ENCODE results near the gene C1QL4.

Gene C1QL4

DNA sequence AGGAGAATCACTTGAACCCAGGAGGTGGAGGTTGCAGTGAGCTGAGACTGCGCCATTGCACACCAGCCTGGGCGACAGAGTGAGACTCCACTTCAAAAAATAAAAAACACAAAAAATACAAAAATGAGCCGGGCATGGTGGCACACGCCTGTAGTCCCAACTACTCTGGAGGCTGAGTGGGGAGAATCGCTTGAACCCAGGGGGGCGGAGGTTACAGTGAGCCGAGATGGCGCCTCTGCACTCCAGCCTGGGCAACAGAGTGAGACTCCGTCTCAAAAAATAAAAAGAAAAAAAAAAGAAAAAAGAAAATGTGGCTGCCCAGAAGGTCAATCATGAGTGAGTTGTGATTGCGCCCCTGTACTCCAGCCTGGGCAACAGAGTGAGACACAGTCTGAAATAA, 18.9 kb upstream of the C1QL4 start:
- Histone ChIP-seq H3K27me3 (ENCODE audit: insufficient read depth, low read length) (no peaks in the 10 kb centered on the region), H4K8ac (ENCODE audit: low read depth, low read length) (no peak overlapping the region), H3K4me3 (ENCODE audit: low read depth, low read length) (no peak overlapping the region), H3K36me3 (ENCODE audit: control insufficient read depth in 1 of 2, insufficient read depth in 2 of 2, low read length in 2 of 2) (no peaks in the 10 kb centered on the region), H4K12ac (ENCODE audit: low read depth, low read length) (no peak overlapping the region), H3K4me2 (ENCODE audit: low read length) (no peak overlapping the region), H3K79me2 (ENCODE audit: control insufficient read depth, insufficient read depth, low read length, poor library complexity) (no peaks in the 10 kb centered on the region), H2BK12ac (ENCODE audit: low read length) (no peak overlapping the region), H3K9me3 (ENCODE audit: insufficient read depth, low read depth, low read length) (no peaks in the 10 kb centered on the region), H3K79me1 (ENCODE audit: low read length) (no peaks in the 10 kb centered on the region), H4K91ac (ENCODE audit: low read depth, low read length) (no peak overlapping the region), H3K18ac (ENCODE audit: low read length) (no peak overlapping the region), H2AK5ac (ENCODE audit: low read length) (no peak overlapping the region), H3K4ac (ENCODE audit: low read depth, low read length) (no peak overlapping the region), H3K4me1 (ENCODE audit: control insufficient read depth in 1 of 2, insufficient read depth in 2 of 2, low read length in 2 of 2) (no peaks in the 10 kb centered on the region), H2BK5ac (ENCODE audit: low read depth, low read length, poor library complexity) (no peak overlapping the region), H3K27ac (ENCODE audit: low read depth, low read length) (no peak overlapping the region), H3K23ac (ENCODE audit: low read length) (no peak overlapping the region), H3K9ac (ENCODE audit: low read length) (no peak overlapping the region), H2BK120ac (ENCODE audit: insufficient read depth, low read length, poor library complexity) (no peak overlapping the region), H3K14ac (ENCODE audit: low read length) (no peak overlapping the region), H2AFZ (ENCODE audit: insufficient read depth, low read length, poor library complexity) (no peak overlapping the region)
- no peak for DNase-seq
- WGBS (ENCODE audit: extremely low coverage, insufficient coverage, insufficient read length) = no CpG with 5 or more reads among the region's 10 CpGs

GRCh38 chr12:49352351-49352750, 15.4 kb upstream of the C1QL4 start:
- no peak overlapping the region for H2BK120ac ChIP-seq (ENCODE audit: insufficient read depth, low read length, poor library complexity)
- no peak overlapping the region for H2BK5ac ChIP-seq (ENCODE audit: low read depth, low read length, poor library complexity)
- no peak overlapping the region for H3K4ac ChIP-seq (ENCODE audit: low read depth, low read length)
- H3K79me2 ChIP-seq (ENCODE audit: control insufficient read depth, insufficient read depth, low read length, poor library complexity) = no peaks in the 10 kb centered on the region
- no peak overlapping the region for H4K12ac ChIP-seq (ENCODE audit: low read depth, low read length)
- no peaks in the 10 kb centered on the region for H3K36me3 ChIP-seq (ENCODE audit: control insufficient read depth in 1 of 2, insufficient read depth in 2 of 2, low read length in 2 of 2)
- H3K4me3 ChIP-seq (ENCODE audit: low read depth, low read length) = no peak overlapping the region
- peaks cover 3 to 5% of the 10 kb centered on the region in 2 experiments for H3K4me1 ChIP-seq (ENCODE audit: control insufficient read depth in 1 of 2, insufficient read depth in 2 of 2, low read length in 2 of 2)
- DNase-seq = no peak
- peaks cover 2% of the 10 kb centered on the region for H3K27me3 ChIP-seq (ENCODE audit: insufficient read depth, low read length)
- H4K91ac ChIP-seq (ENCODE audit: low read depth, low read length) = no peak overlapping the region
- no peaks in the 10 kb centered on the region for H3K79me1 ChIP-seq (ENCODE audit: low read length)
- no peak overlapping the region for H2AFZ ChIP-seq (ENCODE audit: insufficient read depth, low read length, poor library complexity)
- no peak overlapping the region for H3K18ac ChIP-seq (ENCODE audit: low read length)
- H3K4me2 ChIP-seq (ENCODE audit: low read length) = no peak overlapping the region
- H3K27ac ChIP-seq (ENCODE audit: low read depth, low read length) = no peak overlapping the region
- no peak overlapping the region for H3K23ac ChIP-seq (ENCODE audit: low read length)
- no peak overlapping the region for H2AK5ac ChIP-seq (ENCODE audit: low read length)
- no peak overlapping the region for H4K8ac ChIP-seq (ENCODE audit: low read depth, low read length)
- no peak overlapping the region for H3K9ac ChIP-seq (ENCODE audit: low read length)
- peaks cover 3% of the 10 kb centered on the region for H3K9me3 ChIP-seq (ENCODE audit: insufficient read depth, low read depth, low read length)
- no CpG with 5 or more reads among the region's 2 CpGs for WGBS (ENCODE audit: extremely low coverage, insufficient coverage, insufficient read length)
- H3K14ac ChIP-seq (ENCODE audit: low read length) = no peak overlapping the region
- no peak overlapping the region for H2BK12ac ChIP-seq (ENCODE audit: low read length)

DNA sequence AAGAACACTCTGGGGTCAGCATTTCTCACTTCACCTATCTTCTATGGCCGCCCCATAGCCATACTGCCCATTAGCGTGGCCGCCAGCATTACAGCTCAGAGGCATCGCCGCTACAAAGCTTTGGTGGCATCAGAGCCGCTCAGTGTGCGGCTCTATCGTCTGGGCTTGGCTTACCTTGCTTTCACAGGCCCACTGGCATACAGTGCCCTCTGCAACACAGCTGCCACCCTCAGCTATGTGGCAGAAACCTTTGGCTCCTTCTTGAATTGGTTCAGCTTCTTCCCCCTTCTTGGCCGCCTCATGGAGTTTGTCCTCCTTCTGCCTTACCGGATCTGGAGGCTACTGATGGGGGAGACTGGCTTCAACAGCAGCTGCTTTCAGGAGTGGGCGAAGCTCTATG, 12.3 kb upstream of the C1QL4 start:
- no peak for DNase-seq
- WGBS (ENCODE audit: extremely low coverage, insufficient coverage, insufficient read length) = no CpG with 5 or more reads among the region's 11 CpGs
- peaks cover 12 to 15% of the 10 kb centered on the region in 2 experiments for H3K4me1 ChIP-seq (ENCODE audit: control insufficient read depth in 1 of 2, insufficient read depth in 2 of 2, low read length in 2 of 2)
- H3K14ac ChIP-seq (ENCODE audit: low read length) = no peak overlapping the region
- H2AK5ac ChIP-seq (ENCODE audit: low read length) = no peak overlapping the region
- no peak overlapping the region for H2BK12ac ChIP-seq (ENCODE audit: low read length)
- no peaks in the 10 kb centered on the region for H3K79me2 ChIP-seq (ENCODE audit: control insufficient read depth, insufficient read depth, low read length, poor library complexity)
- H3K18ac ChIP-seq (ENCODE audit: low read length) = no peak overlapping the region
- no peak overlapping the region for H2BK5ac ChIP-seq (ENCODE audit: low read depth, low read length, poor library complexity)
- no peak overlapping the region for H2BK120ac ChIP-seq (ENCODE audit: insufficient read depth, low read length, poor library complexity)
- peaks cover 29% of the 10 kb centered on the region for H3K27me3 ChIP-seq (ENCODE audit: insufficient read depth, low read length)
- no peak overlapping the region for H3K23ac ChIP-seq (ENCODE audit: low read length)
- no peak overlapping the region for H3K27ac ChIP-seq (ENCODE audit: low read depth, low read length)
- no peak overlapping the region for H4K12ac ChIP-seq (ENCODE audit: low read depth, low read length)
- H3K36me3 ChIP-seq (ENCODE audit: control insufficient read depth in 1 of 2, insufficient read depth in 2 of 2, low read length in 2 of 2) = no peaks in the 10 kb centered on the region
- H3K4ac ChIP-seq (ENCODE audit: low read depth, low read length) = no peak overlapping the region
- no peak overlapping the region for H4K8ac ChIP-seq (ENCODE audit: low read depth, low read length)
- peaks cover 7% of the 10 kb centered on the region for H3K9me3 ChIP-seq (ENCODE audit: insufficient read depth, low read depth, low read length)
- no peak overlapping the region for H2AFZ ChIP-seq (ENCODE audit: insufficient read depth, low read length, poor library complexity)
- no peak overlapping the region for H3K4me2 ChIP-seq (ENCODE audit: low read length)
- no peaks in the 10 kb centered on the region for H3K79me1 ChIP-seq (ENCODE audit: low read length)
- H4K91ac ChIP-seq (ENCODE audit: low read depth, low read length) = no peak overlapping the region
- no peak overlapping the region for H3K9ac ChIP-seq (ENCODE audit: low read length)
- no peak overlapping the region for H3K4me3 ChIP-seq (ENCODE audit: low read depth, low read length)

GRCh38 chr12:49348781-49349180, 11.8 kb upstream of the C1QL4 start:
- Histone ChIP-seq H2AFZ (ENCODE audit: insufficient read depth, low read length, poor library complexity) (no peak overlapping the region), H3K27me3 (ENCODE audit: insufficient read depth, low read length) (peaks cover 34% of the 10 kb centered on the region), H2BK5ac (ENCODE audit: low read depth, low read length, poor library complexity) (no peak overlapping the region), H2AK5ac (ENCODE audit: low read length) (no peak overlapping the region), H3K79me2 (ENCODE audit: control insufficient read depth, insufficient read depth, low read length, poor library complexity) (no peaks in the 10 kb centered on the region), H4K8ac (ENCODE audit: low read depth, low read length) (no peak overlapping the region), H3K79me1 (ENCODE audit: low read length) (no peaks in the 10 kb centered on the region), H3K9me3 (ENCODE audit: insufficient read depth, low read depth, low read length) (peaks cover 7% of the 10 kb centered on the region), H3K4me3 (ENCODE audit: low read depth, low read length) (no peak overlapping the region), H3K4ac (ENCODE audit: low read depth, low read length) (no peak overlapping the region), H3K36me3 (ENCODE audit: control insufficient read depth in 1 of 2, insufficient read depth in 2 of 2, low read length in 2 of 2) (no peaks in the 10 kb centered on the region), H3K4me2 (ENCODE audit: low read length) (no peak overlapping the region), H4K91ac (ENCODE audit: low read depth, low read length) (no peak overlapping the region), H3K14ac (ENCODE audit: low read length) (no peak overlapping the region), H3K27ac (ENCODE audit: low read depth, low read length) (no peak overlapping the region), H3K9ac (ENCODE audit: low read length) (no peak overlapping the region), H3K23ac (ENCODE audit: low read length) (no peak overlapping the region), H3K18ac (ENCODE audit: low read length) (no peak overlapping the region), H3K4me1 (ENCODE audit: control insufficient read depth in 1 of 2, insufficient read depth in 2 of 2, low read length in 2 of 2) (peaks cover 12 to 15% of the 10 kb centered on the region in 2 experiments), H2BK120ac (ENCODE audit: insufficient read depth, low read length, poor library complexity) (no peak overlapping the region), H4K12ac (ENCODE audit: low read depth, low read length) (no peak overlapping the region), H2BK12ac (ENCODE audit: low read length) (no peak overlapping the region)
- no CpG with 5 or more reads among the region's 5 CpGs for WGBS (ENCODE audit: extremely low coverage, insufficient coverage, insufficient read length)
- DNase-seq = no peak

Measured in trophoblast cell (in vitro differentiated cells and primary cell).